GM19351 (cell line): ENCODE data around the gene KCNT2.

Experiments
- ATAC-seq: cut with Tn5 transposase; IDR thresholded peaks from one replicate; pipeline ENCODE4 v1.9.1; 2021; ENCODE audit warnings: mild to moderate bottlenecking, moderate library complexity; ENCODE audit not compliant: unreplicated experiment

KCNT2 gene

DNA sequence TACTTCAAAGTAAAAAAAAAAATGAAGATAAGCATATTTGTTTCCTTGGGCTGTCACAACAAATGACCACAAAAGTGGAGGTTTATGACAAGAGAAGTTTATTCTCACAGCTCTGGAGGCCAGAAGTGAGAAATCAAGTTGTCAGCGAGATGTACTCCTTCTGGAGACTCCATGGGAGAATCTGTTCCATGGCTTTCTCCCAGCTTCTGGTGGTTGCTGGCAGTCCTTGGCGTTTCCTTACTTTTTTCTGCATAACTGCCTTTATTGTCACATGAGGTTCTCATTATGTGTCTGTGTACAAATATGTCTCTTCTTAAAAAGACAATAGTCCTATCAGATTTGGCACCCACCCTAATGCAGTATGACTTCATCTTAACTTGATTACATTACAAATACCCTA lies 398.3 kb downstream of the KCNT2 start:
- ATAC-seq, result no peak

DNA sequence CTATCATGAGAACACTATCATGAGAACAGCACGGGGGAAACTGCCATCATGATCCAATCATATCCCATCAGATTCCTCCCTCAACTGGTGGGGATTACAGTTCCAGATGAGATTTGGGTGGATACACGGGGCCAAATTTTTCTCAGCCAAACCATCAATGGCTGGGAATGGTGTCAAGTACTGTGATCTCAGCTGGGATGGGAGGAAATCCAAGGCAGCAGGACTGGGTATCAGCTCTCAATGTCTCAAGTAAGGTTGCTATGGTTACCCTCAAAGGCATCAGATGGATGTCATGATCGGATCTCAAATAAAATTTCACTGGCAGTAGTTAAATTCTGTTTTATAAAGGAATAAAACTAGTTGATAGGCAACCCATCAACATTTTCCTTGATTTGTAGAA lies 399.0 kb downstream of the KCNT2 start:
- ATAC-seq, result no peak

DNA sequence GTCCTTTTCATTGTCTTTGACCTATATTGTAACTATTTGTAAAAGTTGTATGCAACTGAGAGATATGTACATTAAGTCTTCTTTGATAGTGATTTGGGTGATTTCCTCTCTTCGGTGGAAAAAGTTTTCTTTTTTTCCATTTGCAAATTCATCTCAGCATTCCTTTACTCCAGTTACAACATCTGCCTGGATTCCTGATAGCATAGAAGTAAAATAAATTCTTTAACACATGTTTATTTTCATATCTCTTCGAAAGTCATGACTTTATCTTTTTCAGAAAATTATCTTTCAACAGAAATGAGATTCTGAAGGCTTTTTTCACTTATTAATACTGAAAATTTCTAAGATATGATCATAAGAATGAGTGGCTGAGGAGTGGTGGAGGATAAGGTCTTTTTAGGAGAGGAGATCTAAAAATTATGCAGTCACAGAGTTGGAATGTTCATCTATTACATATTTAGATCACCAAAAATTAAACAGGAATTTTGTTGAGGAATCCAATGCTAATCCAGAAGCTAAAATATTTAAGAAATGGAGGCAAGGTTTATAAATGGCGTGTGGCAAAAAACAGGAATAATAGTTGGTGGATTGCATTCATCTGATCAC lies 400.5 kb downstream of the KCNT2 start:
- ATAC-seq, result no peak

DNA sequence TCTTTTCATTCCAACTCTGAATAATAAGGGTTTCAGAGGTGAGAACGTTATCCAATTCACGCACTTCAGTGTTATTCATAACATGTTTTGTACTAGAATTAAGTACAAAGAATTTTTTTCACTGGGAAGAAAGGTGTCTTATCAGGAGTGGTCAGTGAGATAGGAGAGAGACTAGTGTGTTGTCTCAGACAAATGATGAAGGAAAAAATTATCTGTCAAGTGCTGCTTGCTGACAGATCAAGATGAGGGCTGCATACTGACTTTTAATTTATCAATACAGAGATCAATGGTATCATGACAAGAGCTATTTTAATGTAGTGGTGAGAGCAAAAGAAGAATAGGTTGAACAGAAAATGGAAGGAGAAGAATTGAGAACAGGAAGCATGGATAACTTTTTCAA lies 402.4 kb downstream of the KCNT2 start:
- no peak for ATAC-seq

DNA sequence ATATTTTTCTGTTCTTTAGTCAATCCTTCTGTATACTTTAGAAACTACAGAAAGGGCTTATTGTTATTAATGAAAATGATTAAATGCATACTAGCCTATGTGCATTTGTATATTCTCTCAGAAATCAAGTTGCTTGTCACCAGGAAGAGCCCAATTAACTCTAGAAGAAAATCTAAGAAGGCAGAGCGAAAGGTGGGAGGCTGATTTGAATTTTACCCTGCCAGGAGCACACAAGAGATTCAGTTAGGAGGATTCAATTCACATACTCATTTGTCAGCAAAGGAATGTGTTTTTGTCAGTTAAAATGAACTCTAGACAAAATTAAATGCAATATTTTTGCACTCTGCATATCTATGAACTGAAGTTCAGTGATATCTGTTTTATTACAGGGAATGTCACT lies 411.8 kb downstream of the KCNT2 start:
- ATAC-seq, result no peak

DNA sequence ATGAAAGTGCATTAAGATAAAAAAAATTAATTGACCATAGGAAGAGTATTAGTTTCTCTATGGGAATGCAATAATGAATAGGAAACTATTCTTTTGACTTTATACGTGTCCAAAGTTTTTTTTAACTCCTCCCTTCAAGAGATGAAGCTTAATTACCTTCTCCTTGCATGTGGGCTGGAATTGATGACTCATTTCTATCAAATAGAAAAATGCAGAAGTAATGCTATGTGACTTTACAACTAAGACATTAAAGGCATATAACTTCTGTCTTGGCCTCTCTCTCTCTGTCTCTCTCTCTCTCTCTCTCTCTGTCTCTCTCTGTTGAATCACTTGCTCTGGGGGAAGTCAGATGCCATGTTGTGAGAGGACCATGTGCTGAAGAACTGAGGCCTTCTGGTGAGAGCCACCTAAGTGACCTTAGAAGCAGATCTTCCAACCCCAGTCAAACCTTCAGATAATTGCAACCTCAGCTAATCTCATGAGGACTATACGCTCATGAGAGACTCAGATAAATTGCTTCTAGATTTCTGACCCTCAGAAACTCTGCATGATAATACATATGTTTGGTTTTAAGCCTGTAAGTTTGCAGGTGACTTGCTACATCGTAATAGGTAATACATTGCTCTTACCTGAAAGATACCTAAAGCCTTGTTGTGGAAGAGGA lies 414.2 kb downstream of the KCNT2 start:
- no peak for ATAC-seq

DNA sequence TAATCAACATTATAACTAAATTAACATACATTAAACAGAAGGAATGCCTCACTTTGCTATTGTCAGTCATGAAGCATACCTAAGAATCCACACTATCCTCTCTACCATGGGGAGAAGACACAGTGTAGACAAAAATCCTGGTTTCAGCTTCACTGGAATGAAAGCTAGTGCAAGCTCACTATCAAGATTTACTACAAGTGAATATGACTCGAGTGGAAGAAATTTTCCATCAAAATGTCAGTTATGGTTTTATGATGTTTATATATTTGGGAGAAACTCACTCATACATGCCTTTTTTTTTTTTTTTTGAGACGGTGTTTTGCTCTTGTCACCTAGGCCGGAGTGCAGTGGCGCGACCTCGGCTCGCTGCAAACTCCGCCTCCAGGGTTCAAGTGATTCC lies 424.3 kb downstream of the KCNT2 start:
- ATAC-seq, result no peak

DNA sequence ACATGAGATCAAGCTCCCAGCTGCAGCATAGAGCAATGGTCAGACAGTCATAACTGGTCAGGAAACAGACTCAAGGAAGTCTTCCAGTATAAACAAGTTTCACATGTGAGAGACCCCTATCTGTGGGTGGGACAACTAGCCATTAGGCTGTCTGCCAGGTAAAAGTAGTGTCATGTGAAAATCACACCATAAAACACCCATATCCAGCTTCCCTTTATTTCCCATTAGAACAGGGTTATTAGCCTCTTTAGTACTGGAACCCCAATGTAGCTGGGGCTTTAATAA lies 426.7 kb downstream of the KCNT2 start:
- ATAC-seq, result no peak

DNA sequence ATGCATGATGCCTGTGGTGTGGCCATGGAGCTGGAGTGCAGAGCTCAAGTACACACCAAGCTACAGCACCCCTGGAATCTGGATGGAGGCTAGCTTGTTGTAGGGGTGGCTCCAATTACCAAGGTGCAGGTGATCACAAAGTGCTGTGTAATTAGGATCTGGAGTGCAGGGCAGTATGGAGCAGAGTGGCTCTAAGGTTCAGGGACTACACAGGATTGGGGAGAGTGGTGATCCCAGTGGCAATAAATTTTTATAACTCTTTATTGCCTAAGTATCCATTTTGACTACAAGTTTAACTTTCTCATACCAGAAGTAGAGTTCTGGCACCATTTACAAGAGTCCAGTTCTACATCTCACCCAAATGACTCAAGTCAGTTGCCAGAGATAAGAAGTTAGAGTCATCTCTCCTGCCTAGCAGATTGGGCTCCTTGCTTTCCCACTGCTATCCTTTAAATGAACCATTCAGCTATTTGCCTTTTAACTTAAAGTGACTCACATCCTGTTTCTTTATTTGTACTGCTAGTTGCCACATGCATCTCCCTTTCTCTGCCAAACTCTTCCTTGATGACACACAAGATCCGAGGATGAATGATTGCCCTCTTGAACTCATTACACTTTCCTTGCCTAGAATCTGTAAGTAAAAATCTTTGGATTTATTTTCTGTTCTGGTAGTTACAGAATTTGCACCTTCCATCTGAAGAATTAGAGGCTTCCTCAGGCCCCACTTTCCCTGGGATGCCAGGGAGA lies 427.2 kb downstream of the KCNT2 start:
- no peak for ATAC-seq

DNA sequence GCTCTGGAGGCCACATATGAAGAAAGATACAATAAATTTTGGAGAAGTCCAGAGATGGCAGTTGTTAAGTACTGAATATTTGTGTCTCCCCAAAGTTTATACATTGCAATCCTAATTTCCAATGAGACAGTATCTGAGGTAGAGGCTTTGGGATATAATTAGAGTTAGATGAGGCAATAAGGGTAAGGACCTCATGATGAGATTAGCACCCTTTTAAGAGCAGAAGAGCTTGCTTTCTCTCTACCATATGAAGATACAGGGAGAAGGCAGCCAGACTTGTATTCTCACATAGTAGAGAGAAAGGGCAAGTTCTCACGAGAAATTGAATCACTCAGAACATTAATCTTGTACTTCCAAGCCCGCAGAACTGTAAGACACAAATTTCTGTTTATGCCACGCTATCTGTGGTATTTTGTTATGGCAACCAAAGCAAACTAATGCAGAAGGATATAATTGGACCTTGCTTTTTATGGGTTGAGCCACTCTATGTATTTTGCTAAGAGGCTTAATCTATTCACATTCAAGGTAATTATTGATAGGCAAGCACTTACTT lies 430.1 kb downstream of the KCNT2 start:
- no peak for ATAC-seq
